ENCODE measurements around the gene ALOX12.

The ALOX12 gene

DNA sequence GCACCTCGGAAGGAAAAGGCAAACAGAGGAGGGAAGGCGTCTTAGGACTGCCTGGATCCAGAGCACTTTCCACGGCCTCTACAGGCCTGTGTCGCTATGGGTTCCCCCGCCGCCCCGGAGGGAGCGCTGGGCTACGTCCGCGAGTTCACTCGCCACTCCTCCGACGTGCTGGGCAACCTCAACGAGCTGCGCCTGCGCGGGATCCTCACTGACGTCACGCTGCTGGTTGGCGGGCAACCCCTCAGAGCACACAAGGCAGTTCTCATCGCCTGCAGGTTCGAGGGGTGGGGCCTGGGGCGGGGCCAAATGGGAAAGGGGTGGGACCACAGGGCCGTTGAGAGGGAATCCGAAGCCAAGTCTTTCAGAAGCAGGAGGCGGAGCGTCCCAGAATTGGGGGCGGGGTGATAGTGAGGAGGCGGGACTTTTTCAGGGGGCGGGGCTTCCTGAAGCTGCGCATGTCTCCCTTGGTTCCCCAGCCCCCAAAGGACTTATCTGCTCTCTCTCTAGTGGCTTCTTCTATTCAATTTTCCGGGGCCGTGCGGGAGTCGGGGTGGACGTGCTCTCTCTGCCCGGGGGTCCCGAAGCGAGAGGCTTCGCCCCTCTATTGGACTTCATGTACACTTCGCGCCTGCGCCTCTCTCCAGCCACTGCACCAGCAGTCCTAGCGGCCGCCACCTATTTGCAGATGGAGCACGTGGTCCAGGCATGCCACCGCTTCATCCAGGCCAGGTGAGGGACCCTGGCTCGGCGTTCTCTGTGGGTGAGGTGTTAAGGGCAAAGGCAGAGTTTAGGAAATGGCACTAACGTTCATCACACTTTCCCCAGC is 27.9 kb downstream of the ALOX12 start:
- peak; percentile 87 for DNase-seq

DNA sequence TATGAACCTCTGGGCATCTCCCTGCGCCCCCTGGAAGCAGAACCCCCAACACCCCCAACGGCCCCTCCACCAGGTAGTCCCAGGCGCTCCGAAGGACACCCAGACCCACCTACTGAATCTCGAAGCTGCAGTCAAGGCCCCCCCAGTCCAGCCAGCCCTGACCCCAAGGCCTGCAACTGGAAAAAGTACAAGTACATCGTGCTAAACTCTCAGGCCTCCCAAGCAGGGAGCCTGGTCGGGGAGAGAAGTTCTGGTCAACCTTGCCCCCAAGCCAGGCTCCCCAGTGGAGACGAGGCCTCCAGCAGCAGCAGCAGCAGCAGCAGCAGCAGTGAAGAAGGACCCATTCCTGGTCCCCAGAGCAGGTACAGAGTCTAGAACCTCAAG is 28.5 kb downstream of the ALOX12 start:
- no peak for DNase-seq

DNA sequence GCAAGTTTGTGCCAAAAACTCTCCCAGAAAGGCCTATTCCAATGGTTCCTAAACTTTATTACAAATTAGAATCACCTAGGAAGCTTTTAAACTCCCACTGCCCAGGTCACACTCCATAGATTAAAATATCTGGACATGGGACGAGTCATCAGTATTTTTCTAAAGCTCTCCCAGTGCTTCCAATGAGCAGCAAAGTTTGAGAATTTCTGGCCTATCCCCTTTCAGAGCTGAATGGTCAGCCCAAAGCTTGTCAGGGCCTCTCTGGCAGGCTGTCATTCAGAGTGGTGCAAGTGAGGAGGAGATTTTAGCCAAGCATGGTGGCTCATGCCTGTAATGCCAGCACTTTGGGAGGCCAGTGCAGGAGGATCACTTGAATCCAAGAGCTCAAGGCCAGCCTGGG is 29.4 kb downstream of the ALOX12 start:
- DNase-seq, result no peak

GRCh38 chr17:7026471-7027115 is 30.7 kb downstream of the ALOX12 start:
- DNase-seq, result no peak

- no peak for DNase-seq
Observed at GRCh38 chr17:7027335-7027734, 31.5 kb downstream of the ALOX12 start.

GRCh38 chr17:7029096-7029495 is 33.2 kb downstream of the ALOX12 start:
- DNase-seq, result no peak

DNA sequence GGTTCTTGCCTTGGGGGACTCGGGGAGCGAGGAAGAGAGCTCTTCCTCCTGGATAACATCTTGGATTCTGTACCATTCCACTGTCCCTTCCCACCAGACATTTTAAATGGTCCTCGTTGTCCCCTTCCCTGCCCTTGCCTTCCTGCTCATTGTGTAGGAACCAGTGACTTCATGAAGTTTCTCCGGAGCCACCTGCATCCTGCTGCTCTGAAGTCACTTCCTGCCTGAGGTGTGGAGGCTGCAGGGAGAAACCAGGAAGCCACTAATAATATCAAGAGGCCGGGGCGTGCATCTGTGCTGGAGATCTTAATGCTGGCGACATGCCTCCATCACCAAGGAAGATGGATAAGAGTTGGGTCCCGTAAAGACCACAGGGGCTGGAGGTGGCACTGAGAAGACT is 33.8 kb downstream of the ALOX12 start:
- DNase-seq, result no peak

DNA sequence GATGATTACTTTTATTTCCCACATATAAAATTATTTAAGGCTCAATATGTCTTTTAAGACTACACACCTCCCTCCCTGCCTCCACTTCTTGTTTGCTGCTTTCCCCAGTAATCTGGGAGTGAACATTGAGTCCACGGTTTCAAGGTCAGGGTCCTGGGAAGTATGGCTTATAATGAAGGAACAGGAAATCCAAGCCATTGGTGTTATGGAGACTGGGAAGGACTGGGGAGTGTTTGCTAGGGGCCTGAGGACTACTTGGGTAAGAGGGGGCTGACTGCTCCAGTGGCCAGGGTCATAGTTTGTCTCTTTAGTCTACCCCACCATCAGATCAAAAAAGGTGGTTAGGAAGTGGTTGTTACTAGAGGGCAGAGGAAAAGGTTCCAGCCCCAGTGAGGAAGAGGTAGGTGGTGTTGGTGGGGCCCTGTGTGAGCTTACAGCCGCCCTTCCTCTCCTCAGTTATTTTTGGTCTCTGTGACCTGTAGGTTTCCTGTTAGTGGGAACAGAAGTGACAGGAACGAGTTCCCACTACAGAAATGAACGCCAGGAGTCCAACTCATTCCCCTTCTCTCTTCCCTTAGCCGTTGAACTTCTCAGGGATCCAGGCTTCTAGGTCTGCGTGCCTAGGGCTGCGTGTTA is 39.2 kb downstream of the ALOX12 start:
- no peak for DNase-seq

DNA sequence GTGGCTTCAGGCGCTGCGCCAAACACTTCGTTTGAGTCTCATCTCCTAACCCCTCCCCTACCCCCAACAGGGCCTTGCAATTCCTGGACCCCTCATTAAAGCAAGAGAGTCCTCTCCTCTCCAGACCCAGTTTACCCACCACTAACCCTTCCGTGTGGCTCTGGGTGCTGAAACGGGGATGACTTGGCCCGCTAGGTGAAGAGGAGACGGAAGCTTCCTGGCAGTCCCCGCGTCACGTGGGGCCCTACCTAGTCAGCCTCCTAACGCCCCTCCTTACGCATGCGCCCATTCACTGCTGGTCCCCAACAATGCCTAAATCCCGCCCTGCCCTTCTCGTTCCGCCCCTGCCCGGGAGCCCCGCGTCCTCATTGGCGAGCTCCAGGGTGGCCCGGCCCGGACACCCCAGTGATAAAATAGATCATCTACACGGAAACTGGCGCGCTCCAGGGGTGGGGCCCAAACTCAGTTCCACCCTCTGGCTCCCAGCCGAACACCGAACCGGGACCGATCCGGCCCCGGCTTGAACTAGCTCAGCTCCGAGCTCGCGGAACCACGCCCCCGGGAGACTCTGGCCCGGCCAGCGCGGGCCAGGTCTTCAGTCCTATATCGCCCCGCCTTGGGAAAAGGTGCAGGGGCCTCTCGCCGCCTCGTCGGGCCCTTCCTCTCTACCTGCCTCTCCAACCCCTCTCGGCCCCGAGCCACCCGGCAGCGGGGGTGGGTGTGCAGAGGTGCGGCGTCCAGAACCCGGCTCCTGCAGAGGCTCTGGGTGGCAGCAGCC is 39.9 kb downstream of the ALOX12 start, which contains the start of gene SLC16A13:
TSS of gene SLC16A13 (plus strand) at position 425 of the 778 bp plus-strand sequence. CDS start 368 bp downstream, outside the sequence.
- peak; percentile 97 for DNase-seq

- no peak for DNase-seq
Observed at GRCh38 chr17:7038025-7038862, 42.4 kb downstream of the ALOX12 start.

DNA sequence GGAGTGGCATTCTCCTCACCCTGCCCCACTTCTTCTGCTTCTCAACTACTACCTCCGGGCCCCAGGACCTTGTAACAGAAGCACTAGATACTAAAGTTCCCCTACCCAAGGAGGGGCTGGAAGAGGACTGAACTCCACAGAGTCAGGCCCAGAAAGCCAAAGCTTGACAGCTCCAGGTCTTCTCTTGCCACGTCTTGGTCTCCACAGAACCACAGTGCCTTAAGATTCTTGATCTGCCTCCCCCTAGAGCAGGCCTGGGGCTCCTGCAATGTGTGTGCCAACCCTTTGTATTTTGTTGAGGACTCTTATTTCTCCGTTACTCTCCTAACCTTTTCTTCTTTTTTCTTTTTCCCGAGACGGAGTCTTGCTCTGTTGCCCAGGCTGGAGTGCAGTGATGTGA is 44.0 kb downstream of the ALOX12 start:
- no peak for DNase-seq

GRCh38 chr17:7041607-7042500 is 46.0 kb downstream of the ALOX12 start:
- DNase-seq, result no peak

DNA sequence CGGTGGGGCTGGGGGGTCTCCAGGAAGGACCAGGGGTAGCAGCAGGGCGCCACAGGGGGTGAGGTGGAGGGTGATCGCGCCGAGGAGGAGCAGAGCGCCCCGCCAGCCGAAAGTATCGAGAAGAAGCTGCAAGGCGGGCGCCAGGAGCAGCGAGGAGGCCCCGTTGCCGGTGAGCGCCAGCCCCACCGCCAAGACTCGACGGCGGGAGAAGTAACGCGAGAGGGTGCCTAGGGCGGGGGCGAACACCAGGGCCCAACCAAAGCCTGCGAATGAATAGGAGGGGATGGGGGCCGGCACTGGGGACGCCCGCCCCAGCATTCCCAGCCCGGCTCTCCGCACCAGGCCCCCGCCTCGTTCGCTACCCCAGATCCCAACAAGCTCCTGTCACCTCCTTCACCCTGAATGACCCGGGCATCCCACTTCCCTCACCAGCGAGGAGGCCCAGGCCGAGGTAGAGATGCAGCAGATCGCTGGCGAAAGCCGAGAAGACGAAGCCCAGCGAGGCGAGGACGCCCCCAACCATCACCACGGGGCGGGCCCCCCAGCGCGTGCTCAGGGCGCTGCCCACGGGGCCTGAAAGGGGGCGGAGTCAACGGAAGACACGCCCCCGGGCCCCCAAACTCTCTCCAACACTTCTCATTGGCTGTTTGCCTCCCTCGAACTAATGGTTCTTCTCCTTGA is 46.8 kb downstream of the ALOX12 start:
- no peak for DNase-seq

DNA sequence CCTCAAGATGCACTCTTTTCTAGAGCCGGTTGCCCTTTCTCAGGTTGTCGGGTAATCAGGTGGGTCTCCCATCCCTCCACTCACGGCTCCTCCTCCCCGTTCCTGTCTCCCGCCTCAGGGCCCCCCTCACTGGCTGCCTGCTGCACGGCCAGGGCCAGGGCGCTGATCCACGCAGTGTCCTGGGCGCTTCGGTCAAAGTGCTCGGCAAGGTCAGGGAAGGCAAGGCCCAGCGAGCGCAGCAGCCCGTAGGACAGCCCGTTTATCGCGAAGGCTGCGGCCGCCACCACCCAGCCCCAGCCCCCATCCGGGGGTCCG is 47.3 kb downstream of the ALOX12 start:
- no peak for DNase-seq

DNA sequence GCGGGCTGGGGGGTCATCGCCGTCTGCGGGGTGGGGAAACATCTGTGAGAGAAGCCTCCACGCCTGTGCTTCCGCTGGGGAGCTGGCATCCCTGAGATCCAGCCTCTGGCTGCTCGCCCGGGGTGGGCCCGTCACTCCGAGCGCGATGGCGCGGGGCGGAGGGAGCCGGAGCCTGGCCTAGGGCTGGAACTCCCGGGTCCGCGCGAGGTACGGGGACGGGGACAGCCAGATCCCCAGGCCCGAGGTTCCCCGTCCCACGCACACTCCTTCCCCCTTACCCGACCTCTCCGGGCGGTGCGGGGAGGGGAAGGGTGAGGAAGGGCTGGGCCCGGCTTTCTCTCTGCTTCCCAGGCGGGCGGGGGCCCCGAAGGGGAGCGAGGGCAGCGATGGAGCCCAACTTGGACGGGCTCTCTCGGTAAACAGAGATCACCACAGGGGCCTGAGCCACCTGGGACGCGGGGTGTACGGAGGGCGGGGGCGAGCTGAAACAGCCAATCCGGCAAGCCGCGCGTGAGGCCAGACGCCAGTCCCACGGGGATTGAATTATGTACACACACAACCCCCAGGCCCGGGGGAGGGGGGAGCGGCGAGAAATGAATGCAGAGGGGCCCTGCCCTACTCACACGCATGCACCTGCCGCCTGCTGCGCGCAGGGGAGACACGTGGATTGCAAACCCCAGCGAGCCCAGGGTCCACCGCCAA is 47.8 kb downstream of the ALOX12 start, which contains the start of gene SLC16A11:
TSS of gene SLC16A11 (minus strand) at position 596 of the 702 bp plus-strand sequence. CDS start at position 17, 579 bp downstream.
- no peak for DNase-seq

- DNase-seq, result no peak
Observed at GRCh38 chr17:7045492-7046126, 49.8 kb downstream of the ALOX12 start.

DNA sequence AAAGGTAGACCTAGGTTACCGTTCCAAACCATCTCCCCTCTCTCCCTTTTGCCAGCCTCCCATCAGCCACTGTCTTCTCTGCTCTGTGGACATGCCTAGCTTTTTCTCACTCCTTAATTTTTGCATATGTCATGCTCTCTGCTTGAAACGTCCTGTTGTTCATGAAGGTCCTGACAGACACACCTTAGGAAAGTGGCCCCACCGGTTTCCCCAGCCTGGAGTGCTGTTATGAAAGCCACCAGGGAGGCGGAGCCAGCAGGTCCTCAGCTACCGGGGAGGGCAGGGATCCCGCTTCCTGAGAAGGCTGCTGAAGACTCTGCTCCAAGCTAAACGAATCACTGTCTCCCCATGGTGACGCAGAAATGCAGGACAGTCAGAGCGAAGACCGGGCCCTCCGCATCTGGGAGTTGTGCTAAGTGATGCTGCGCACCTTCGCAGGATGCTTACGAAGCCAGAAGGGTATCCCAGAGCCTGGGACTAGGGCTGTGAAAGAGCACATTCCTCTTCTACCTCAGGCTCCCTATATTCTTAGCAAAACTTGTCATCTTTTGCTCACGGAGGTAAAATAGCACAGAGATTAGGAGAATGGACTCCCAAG is 50.4 kb downstream of the ALOX12 start:
- no peak for DNase-seq

DNA sequence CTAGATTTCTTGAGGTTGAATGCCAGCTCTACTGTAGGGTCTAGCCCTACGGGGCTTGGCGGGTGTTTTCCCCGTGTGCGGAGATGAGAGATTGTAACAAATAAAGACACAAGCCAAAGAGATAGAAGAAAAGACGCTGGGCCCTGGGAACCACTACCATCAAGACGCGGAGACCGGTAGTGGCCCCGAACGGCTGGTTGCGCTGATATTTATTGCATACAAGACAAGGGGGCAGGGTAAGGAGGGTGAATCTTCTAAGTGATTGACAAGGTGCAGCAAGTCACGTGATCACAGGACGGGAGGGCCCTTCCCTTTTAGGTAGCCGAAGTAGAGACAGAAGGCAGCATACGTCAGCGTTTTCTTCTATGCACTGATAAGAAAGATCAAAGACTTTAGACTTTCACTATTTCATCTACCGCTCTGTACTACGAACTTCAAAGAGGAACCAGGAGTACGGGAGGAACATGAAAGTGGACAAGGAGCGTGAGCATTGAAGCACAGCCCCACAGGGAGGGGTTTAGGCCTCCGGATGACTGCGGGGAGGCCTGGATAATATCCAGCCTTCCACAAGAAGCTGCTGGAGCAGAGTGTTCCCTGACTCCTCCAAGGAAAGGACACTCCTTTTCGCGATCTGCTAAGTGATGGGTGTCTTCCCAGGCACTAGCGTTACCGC is 51.0 kb downstream of the ALOX12 start:
- peak; percentile 57 for DNase-seq
